ELF-1 (cell line): Measurements from ENCODE around the gene TUBGCP6.

ENCODE experiments used
- DNase-seq: peaks from one replicate; pipeline ENCODE4 v3.0.0-alpha.2; 2016; ENCODE audit warnings: low read depth, low spot score

The TUBGCP6 gene

DNA sequence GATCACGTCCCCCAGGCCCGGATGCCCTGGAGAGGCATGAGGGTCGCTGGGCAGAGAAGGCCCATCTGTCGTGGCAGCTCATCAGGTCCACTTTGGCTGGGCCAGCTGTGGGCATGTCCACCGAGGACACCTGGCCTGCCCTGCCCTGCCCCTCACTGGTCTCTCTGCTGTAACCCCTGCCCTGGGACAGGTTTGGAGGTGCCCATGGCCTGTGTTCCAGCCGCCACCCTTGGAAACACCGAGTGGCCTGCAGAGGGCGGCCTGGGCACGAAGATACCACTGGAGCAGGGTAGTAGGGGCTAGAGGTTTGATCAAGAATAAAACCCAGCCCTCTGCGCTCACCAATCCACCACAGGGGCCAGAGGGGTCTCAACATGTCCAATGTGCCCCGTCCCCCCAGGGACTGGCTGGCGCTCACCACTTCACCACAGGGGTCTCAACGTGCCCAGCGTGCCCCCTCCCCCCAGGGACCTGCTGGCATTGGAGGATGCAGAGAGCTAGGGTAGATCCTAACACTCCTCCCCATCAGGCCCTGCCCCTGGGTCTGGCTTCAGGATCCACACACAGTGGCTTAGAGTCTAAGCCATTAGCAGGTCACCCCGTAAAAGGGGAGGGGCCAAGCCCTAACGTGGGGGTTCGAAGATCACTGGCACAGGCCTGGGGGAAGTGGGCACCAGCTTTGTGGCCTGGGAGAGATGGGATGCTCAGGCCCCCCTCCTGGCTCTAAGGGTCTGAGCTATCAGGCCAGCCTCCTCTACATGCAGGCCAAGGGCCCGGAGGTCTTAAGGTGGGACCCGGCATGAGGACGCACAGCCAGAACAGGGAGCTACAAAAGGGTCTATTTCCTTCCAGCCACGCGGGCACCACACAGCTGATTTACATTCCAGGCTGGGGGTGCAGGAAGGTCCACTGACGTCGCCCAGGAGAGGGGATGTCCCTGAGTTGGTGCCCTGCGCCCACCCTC lies 7.5 kb upstream of the TUBGCP6 start:
- DNase-seq, result peak; percentile 74

- DNase-seq, result no peak
Observed at GRCh38 chr22:50251477-50252081, 6.8 kb upstream of the TUBGCP6 start.

- peak; percentile 85 for DNase-seq
Observed at GRCh38 chr22:50250555-50251476, 6.0 kb upstream of the TUBGCP6 start, which contains the start of gene HDAC10. HDAC10 (minus strand) TSS chr22:50251265; CDS start chr22:50251032, 233 bp downstream.

DNA sequence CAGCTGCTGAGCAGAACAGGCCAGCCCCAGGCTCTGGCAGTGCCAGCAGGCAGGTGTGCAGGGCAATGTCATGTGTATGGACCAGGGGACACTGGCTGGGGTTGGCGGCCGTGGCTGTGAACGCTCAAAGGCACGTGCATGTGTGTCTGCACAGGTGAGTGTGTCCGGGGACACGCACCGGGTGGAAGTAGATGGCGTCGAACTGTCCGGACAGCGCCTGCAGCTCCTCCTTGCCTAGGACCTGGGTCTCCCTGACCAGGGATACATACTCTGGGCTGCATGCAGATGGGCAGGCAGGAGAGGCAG lies 5.4 kb upstream of the TUBGCP6 start:
- DNase-seq, result no peak

- DNase-seq, result no peak
Observed at GRCh38 chr22:50249341-50250248, 4.8 kb upstream of the TUBGCP6 start.

DNA sequence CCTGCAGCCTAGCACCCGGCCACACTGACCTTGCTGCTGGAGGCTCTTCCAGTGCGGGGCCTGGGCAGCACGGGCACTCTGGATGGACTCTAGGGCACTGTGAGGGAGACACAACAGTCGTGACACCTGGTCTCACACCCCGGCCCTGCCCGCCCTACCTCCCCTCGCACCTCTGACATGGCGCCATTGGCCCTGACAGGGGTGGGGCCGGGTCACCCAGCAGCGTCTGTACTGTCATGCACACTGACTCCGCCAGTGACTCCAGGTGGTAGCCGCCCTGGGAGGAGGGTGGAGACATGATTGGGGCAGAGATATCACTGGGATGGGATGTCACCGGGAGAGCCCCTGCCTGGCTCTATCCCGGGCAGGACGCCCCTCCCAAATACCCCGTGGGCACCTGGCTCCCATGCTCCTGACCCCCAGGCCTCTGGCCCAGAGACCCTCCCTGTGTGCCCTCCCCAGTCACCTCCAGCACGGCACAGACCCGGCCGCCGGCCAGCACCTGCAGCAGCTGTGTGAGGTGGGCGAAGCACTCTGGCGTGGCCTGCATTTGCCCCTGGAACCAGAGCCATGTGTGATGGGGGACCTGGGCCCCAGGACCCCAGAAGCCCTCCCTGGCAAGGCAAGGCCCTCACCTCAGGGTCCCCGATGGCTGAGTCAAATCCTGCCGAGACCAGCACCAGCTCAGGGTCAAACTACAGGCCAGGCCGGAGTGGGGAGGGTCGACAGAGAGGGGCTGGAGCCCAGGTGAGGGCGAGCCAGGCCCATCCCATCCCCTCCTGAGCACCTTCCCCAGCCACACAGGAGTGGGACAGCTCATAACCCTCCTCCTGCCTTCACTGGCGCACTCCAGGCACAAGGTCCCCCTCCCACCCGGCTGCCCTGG lies 3.6 kb upstream of the TUBGCP6 start:
- DNase-seq, result no peak

DNA sequence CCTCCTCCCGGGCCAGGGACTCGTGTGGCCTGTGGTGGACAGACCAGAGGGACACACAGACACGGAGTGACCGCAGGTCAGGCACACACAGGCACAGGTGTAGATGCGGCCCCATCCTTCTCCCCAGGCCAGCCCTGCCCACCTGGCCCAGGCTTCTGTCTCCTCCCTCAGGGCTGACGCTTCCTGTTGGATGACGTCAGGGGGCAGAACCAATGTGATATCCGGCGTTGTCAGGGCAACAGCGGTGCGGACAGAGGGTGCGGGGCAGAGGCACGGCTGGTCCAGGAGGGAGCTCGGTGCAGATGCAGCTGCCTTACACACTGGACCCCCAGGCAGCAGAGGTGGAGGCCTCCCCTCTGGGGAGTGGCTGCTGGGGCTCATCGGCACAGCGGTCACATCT lies 2.9 kb upstream of the TUBGCP6 start:
- peak; percentile 87 for DNase-seq

DNA sequence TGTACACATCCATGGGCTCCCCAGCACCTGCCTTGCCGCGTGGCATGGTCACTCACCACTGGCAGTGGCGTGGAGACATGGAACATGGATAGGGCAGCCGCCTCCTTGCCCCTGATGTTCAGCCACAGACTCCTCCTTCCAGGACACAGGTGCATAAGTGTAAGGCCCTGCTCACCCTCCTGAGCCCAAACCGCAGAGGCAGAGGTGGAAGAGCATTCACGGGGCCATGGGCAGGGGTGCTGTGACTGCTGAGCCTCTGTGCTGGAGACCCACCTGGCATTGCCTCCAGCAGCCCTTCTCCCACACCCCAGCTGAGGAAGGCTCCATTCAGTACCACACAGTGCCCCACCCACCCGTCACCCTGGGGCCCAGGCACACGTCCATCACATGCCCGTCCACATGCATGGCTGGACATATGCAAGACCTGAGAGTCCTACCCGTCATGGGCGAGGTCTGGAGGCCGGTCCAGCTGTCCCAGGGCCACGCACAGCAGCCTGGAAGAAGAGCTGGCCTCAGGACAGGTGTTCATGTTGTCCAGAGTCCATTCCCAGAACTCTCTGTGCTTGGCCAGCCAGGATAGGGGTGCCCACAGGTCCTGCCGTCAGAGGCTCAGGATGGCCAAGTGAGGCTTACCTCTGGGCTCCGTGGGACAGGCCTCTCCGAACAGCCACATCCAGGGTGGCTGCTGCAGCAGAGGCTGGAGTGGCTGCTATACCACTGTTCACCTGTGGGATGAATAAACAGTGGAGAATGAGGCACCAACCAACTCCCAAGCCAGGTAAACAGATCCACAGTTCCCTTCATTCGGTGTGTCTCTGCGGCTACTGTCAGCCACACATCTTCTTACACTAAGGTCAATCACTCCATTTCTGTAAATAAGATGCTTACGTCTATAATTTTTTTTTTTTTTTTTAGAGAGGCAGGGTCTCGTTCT lies 1.7 kb upstream of the TUBGCP6 start:
- DNase-seq, result no peak

DNA sequence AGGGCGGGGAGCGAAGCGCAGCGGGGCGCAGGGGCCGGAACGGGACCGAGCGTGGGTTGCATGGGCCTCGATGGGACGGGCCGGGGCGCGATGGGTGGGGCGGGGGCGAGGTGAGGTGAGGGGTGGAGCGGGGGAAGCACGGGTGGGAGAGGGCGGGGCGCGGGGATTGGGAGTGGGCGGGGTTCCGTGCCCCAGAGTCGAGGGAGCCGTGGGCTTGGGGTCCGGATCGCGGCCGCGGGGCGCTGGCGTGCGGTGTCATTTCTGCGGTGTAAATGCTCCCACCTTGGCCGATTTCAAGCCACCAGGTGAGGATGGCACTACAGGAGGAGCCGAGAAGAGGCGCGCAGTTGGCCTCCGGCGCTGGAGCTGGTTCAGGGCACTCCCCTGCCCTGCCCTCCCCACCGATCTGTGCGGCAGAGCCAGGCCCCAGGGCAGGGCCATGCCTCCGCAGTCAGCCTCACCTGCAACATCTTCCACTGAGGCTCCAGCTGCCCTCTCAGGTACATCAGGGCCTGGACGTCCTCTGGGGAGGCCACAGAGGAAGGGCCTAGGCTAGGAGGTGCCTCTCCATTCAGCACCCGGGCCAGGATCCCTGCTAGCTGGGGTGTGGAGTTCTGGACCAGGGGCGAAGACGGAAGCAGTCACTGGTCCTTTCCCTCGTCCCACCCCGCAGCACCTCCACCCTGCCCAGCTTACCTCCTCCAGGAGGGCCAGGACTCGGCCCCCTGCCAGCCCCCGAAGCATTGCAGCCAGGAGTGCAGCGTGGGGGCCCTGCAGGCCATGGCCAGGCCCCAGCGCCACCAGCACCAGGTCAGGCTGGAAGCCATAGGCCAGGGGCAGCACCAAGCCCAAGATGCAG lies 620 bp upstream of the TUBGCP6 start:
- DNase-seq, result no peak

GRCh38 chr22:50243685-50244419 lies 971 bp downstream of the TUBGCP6 start:
- no peak for DNase-seq

DNA sequence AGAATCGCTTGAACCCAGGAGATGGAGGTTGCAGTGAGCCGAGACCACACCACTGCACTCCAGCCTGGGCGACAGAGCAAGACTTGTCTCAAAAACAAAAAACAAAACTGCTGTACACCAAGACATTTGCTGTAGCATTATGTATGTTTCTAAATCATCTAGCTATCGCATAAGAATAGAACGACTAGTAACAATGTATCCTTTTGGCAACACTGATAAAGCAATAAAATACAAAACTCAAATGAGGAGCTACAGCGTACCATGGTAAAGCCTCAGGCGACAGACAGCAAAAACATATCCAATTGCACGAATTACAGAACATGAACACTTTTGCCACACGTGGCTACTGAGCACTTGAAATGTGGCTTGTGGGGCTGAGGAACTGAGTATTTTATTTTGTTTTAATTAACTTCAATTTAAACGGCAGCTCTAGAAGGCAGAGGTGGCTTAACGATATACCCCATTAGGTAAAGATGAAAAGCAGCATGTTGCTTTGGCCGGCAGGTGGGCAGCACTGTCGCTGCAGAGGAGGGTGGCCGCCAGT lies 2.3 kb downstream of the TUBGCP6 start:
- DNase-seq, result no peak

- DNase-seq, result no peak
Observed at GRCh38 chr22:50238755-50239154, 6.1 kb downstream of the TUBGCP6 start.

GRCh38 chr22:50236731-50237409 lies 8.0 kb downstream of the TUBGCP6 start:
- peak; percentile 44 for DNase-seq

- no peak for DNase-seq
Observed at GRCh38 chr22:50233223-50233622, 11.6 kb downstream of the TUBGCP6 start.

GRCh38 chr22:50232481-50233151 lies 12.2 kb downstream of the TUBGCP6 start:
- DNase-seq, result no peak

DNA sequence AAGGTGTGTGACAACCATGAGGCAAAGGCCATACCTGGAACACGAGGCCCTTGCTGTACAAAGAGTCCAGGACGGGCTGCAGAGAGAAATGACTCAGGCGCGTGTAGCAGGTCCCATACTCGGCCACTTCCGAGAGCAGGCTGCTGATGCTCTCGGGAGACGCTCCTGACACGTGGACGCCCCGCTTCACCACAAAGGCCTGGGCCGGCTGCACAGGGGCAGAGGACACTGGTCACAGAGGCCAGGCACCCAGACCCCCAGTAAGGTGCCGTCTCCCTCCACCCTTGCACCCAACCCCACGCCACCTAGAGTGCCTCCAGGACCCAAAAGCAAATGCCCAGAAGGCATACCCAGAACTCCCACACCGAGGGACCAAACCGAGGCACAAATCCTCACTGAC lies 15.5 kb downstream of the TUBGCP6 start:
- no peak for DNase-seq
